Ovary (tissue), 3 donors: ENCODE results near the gene TTC9C.

Experiments
- EP300 ChIP-seq: sonication (generic); formaldehyde crosslinking; IDR thresholded peaks from one replicate; pipeline ENCODE4 v1.6.1; 2017; ENCODE audit warnings: antibody characterized with exemption
- TF ChIP-seq, protein P1 (sequence below), 3 donors: fragments of 450-650 bp in 2 of 3; fragments of 200-600 bp in 1 of 3; IDR thresholded peaks; one replicate each; pipeline versions ENCODE4 v1.5.1 to v1.8.0; 2016 to 2022; ENCODE audit warnings: antibody characterized with exemption in 3 of 3, mild to moderate bottlenecking in 1 of 3
- donor health status: DM: no; HTN: no; CAD: no.

DNA sequence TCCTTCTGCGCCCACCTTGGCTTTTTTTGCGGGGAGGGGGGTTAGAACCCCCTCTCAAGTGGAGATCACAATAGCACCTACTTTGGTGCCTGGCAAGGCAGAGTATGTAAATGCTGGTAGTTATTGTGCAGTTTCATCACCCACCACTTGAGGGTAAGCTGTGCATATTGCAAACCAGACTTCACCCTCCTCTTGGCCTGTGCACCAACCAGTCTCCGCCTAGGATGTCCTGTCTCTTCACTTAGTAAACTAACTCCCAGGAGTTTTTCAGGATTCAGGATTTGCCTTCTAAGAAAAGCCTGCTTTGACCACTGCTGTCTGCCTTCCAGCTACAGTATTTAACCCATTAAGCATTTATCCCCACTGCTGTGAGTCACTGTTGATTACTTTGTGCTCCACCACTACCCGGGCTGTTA is 47.5 kb upstream of the TTC9C start:
- no peak for TF ChIP-seq EP300
- TF ChIP-seq, protein P1, sequence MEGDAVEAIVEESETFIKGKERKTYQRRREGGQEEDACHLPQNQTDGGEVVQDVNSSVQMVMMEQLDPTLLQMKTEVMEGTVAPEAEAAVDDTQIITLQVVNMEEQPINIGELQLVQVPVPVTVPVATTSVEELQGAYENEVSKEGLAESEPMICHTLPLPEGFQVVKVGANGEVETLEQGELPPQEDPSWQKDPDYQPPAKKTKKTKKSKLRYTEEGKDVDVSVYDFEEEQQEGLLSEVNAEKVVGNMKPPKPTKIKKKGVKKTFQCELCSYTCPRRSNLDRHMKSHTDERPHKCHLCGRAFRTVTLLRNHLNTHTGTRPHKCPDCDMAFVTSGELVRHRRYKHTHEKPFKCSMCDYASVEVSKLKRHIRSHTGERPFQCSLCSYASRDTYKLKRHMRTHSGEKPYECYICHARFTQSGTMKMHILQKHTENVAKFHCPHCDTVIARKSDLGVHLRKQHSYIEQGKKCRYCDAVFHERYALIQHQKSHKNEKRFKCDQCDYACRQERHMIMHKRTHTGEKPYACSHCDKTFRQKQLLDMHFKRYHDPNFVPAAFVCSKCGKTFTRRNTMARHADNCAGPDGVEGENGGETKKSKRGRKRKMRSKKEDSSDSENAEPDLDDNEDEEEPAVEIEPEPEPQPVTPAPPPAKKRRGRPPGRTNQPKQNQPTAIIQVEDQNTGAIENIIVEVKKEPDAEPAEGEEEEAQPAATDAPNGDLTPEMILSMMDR (IDR thresholded peaks at IDR 0.05): peak in 2 of 3 donors; percentile 40 to 54
